Stimulated activated CD4-positive, alpha-beta T cell treated with anti-CD3 and anti-CD28 coated beads, TNF-alpha, amount 100 ng/mL, for 48 hours (primary cell): ENCODE results near the gene HADH.
"Not testable (repeated sequence)": the region's sequence is repeated elsewhere in the genome, so short reads cannot be mapped to it uniquely, and the experiment has no call there.

Experiments used
- DNase-seq, 3 donors: peaks; one replicate each; pipeline ENCODE4 v3.0.0-alpha.2; 2020; ENCODE audit warnings: low read depth in 3 of 3

The HADH gene

GRCh38 chr4:108031427-108032083 lies 41.9 kb downstream of the HADH start:
- DNase-seq: peak in 2 of 3 donors; percentile 50 to 54

GRCh38 chr4:108033348-108033747 lies 43.7 kb downstream of the HADH start:
- no peak for DNase-seq

DNA sequence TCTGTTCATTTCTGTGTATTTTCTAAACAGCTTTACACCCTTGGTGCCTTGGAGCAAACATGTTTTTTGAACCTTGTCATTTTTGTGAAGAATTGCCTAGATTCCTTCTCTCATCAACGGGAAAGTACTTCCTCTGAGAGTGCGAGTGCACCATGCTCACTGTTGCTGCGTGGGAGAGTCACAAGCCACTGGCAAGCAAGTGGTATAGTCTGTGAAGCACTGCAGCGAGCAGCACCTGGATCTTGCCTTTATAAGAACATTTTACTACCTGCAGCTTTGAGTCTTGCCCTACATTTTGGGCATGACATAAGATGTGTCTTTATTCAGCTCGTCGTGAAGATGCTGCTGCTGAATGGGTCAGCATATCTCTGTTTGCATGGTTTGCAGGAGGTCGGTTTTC lies 44.9 kb downstream of the HADH start:
- no peak for DNase-seq

DNA sequence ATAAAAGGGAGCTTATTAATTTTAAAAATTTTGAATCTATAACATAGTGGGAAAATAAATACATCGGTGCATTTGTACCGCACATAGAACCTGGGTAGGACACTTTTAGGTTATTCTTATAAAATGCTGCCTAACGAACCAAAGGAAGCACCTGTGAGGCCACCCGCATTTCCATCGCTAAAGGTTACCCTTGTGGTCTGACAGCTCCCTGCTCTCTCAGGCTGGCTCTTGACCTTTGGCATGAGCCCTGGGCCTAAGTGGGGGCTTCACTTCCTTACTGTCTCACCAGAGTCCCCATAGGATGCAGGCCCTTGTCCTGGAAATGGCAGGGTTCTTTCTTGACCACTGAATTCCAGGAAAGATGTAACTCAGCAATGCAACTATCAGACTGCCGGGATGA lies 46.0 kb downstream of the HADH start:
- no peak for DNase-seq

DNA sequence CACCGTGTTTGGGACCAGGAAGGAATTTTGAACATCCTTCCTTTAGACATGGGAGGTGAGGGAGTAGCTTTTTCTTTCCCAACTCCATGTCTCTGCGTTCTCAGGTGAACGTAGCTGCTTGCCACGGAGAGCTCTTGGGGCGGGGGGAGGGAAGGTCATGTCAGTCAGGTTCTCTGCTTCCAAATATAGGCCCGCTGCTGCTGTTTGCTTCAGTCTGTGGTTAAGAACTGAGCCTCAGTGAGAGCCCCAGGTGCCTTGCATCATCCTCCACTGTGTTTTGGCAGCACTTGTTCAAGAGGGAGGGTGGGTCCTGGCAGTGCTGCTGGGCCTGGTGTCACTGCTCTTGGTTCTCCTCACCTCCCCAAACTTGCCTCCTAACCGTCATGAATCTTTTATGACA lies 46.5 kb downstream of the HADH start:
- DNase-seq: peak; percentile 30 to 71 (median 47)

DNA sequence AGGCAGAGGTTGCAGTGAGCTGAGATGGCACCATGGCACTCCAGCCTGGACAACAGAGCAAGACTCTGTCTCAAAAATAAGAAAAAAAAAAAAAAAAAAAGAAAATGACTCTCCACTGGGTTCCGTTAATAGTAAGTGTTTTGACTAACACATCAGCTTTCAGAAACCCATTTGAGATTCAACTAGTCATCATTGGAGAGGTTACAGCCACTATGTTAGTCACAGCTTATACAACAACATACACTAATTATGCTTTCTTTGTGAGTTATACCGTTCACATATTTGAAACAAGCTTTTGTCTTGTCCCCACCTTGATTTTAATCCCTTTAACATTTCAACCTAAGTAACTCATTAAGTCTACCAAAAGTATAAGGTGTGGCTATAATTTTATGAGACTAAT lies 48.2 kb downstream of the HADH start:
- no peak for DNase-seq

GRCh38 chr4:108042927-108043326 lies 53.2 kb downstream of the HADH start:
- DNase-seq: no peak

DNA sequence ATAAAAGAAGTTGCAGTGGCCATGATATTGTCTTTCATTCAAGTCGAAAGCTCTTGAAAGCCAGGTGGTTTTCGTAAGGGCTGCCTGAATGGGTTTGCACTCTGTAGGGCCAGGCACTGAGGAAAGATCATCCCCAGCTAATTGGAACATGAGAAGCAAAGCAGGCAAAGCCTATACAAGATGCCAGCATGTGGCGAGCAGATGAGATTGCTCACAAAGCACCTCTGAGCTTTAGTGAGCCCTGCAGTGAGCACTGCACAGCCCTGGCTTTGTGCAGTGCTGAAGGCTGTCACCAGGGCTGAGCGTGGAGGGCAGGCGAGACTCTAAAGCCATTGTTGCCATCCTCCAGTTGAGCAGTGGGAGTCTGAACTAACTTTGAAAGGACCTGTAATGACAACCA lies 53.8 kb downstream of the HADH start:
- DNase-seq: no peak

DNA sequence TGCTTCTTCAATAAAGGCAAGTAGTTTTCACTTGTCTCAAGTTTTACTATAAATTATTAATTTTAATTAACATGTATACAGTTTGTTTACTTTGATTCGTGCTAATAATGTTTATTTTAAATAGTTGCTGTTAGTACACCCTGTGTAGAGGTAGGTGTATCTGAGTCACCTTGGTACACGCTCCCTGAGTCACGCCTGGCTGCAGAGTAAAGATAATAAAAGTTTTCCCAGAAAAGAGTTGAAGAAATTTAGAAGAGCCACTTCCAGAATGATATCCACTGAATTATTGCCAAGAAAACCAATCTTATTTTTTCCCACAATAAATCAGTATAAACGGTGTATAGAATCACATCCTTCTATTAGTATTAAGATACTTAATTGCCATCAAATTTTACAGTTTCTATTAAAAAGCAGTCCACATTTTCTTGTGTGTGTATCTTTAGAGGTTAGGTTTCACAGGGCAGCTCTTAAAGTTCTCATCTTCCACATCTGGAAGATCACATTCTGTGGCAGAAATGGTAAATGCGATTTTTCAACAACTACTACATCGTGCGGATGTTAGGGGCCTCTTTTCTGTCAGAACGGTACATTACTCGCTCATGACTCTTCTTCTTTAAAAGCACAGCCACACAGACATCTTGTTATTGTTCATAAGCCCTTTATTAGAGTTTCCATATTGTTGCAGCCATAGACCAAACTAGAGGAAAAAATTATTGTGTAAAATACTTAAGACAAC lies 55.4 kb downstream of the HADH start:
- DNase-seq: no peak

GRCh38 chr4:108045687-108046024 lies 56.0 kb downstream of the HADH start:
- DNase-seq: no peak

DNA sequence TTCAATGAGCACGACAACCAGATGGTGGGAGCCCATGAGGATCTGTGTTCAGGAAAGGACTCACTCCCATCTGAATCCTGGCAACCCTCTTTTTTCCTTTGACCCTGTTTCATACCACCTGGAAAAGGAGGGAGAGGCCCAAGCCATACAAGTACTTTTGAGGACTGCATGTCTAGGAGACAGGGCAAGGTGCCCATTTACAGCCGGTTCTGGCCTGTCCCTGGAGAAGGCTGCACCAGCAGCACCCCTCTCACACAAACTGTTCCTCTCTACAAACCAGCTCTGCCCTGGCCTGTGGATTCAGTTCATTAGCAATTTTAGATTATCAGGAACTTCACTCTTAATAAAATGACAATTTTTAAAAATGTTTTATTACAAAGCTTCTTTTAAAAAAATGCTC lies 57.5 kb downstream of the HADH start:
- no peak for DNase-seq

DNA sequence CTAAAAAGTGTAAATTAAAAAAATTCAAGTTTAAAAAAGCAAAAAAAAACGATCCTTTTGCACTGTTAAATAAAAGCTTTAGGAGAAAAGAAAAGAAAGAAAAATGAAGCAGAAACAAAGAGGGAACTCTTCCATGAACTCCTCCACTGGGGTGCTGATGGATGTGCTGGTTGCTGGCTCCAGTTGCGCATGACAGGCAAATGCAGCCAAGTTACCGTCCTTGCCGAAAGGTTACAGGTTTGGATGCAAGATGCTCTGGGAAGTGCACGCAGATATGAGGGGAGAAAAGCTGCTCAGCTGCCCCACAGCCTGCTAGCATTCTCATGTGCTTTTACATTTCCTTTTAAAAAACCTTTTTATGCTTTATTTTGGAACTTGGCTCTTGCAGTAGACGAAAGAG lies 58.5 kb downstream of the HADH start:
- DNase-seq: no peak

- no peak for DNase-seq
Measured at GRCh38 chr4:108048997-108049396, 59.3 kb downstream of the HADH start.

GRCh38 chr4:108049406-108049805 lies 59.7 kb downstream of the HADH start:
- no peak for DNase-seq

- DNase-seq: not testable (repeated sequence)
Measured at GRCh38 chr4:108050166-108051111, 60.8 kb downstream of the HADH start.

- DNase-seq: no peak
Measured at GRCh38 chr4:108051343-108051742, 61.7 kb downstream of the HADH start.

DNA sequence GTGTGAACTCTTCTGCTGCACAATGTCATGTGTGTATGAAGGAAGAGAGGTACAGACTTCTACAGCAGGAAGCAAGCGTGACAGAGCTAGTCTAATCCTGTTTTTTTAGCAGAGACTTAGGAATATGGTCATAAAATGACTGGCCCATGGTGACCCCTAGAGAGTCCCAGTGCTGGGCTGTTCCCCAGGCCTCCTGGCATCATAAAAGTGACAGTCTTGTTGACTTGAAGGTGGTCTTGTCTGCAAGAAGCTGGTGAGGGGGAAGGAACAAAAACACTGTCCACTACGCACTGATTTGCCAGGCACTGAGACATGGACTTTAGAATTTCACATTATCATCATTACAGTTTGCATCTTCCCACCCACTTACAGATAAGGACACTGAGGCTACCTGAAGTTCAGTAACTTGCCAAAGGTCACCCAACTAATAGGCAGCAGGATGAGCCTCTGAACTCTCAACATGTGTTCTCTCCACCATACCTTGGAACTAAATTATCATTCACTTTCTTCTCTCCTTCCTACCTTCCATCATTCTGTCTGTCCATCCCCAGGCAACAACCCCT lies 63.0 kb downstream of the HADH start:
- no peak for DNase-seq

- no peak for DNase-seq
Measured at GRCh38 chr4:108053251-108053711, 63.6 kb downstream of the HADH start.

DNA sequence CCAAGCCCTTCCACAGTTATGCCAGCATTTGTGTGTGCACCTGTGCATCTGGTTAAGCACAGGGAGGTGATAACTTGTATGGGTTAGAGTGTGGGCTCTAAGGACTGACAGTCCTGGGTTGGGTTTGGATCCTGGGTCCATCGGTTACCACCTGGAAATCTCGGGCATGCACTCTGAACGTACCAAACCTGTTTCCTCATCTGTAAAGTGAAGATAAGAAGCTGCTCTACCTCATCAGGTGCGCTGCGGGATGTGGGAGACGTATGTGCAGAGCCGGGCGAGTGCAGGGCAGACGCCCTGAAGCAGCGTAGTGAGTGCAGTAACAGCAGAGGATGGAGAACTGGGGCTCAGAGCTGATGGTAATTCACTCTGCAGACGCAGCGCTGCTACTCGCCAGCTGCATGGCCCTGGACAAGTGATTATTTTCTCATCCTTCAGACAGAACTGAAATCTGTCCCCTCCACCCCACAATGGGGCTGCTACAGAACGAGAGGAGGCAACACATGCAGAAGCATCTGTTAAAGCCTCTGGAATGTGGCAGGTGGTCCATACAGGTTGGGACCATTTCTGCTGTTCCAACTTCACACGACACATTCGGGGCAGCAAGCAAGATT lies 64.4 kb downstream of the HADH start:
- DNase-seq: no peak

DNA sequence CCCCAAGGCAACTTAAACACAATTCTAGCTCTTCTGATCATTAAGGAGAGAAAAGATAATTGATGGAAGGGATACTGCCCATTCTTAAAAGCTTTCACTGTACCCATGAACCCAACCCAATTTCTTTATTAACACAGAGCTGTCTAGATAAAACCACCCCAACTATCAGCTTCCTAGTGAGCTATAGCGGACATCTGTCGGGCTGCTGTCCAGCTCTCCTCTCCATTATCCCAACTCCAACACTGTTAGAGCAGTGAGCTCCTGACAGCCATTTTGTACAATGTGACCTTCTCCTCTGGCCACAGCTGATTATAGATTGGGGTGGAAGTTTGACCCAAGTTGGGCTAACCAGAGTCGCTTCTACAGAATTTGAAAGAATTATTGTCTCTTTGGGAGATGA lies 66.1 kb downstream of the HADH start:
- no peak for DNase-seq

DNA sequence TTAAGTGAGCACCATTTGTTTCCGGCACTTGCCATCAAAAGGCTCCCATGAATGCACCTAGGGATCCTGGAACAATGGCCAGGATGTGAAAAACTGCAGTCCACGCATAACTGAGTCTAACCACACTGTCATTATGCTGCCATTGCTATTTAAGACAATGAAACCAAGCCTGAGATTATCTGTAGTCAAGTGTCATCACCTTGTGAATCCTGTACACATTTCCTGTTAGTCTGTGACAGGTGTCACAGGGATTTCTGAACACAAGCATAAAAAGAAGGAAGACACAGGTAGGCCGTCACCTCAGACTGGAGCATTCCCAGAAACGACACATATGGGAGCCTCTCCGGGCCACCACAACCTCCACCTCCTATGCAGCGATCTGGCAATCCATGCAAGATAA lies 66.7 kb downstream of the HADH start:
- DNase-seq: no peak
